ENCODE measurements around the gene MOB1B.
A peak's percentile ranks its signal among the peaks of the same experiment; 100 is the strongest.

MOB1B gene

DNA sequence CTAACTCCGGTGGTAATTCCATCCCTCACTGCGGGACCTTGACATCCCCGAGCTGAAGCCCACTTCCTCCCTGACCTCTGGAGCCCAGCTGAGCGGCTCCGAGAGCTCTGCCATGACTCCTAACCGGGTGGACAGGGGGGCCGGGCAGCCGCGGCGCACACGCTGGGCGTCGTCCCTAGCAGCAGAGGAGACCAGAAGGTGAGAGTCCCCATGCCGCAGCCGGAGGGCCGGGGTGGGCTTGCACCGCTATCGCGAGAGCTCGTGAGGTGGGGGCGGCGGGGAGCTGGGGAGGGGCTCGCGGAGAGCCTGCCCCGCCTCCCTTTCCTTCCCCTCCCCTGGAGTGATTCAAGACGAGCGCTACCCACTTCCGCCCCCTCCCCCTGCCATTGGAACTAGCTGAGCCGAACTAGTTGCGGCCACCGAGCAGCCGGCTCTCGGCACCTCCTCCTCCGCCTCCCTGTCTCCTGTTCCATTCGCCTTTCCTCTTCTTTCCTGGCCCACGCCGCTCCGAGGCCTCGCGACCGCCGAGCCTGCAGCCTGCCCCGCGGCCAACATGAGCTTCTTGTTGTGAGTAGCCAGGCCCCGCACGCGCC, at the start of gene MOB1B:
Gene MOB1B (plus strand): TSS at position 386 of the 593 bp plus-strand sequence. CDS start 168 bp downstream, at position 554.
- H3K4me3 ChIP-seq (replicated peaks in 1 of 2; ENCODE audit: low read depth in 2 of 2, low read length in 2 of 2): peak within 1 kb of the TSS; percentile 85 to 86
- peak; percentile 86 to 92 for DNase-seq (ENCODE audit: low read depth in 2 of 2)
- TF ChIP-seq CTCF (IDR thresholded peaks at IDR 0.05; ENCODE audit: low read depth, low read length): peak; percentile 44

GRCh38 chr4:70855464-70855863, 46.7 kb upstream of the MOB1B start:
- TF ChIP-seq CTCF (IDR thresholded peaks at IDR 0.05; ENCODE audit: low read depth, low read length): no peak
- DNase-seq (ENCODE audit: low read depth in 2 of 2): peak in 1 of 2 donors; percentile 47

DNA sequence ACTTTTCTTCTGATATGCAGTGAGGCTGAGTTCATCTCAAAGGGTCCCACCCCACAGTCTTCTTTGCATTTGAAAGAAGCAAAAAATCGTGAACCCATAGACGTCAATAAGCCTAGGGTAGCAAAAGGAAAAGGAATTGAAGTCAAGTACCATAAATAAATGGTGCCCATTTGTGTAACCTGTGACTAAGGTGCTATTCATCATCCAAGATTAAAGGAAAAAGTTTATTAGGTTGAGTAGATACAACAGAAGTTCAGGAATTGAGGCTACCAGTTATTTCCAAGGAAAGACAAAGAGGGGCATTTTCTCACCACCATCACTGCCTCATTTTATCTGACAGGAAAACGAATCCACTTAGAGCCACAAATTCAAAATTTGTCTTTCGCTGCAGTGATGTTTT, 43.7 kb upstream of the MOB1B start:
- no peak for TF ChIP-seq CTCF (IDR thresholded peaks at IDR 0.05; ENCODE audit: low read depth, low read length)
- DNase-seq (ENCODE audit: low read depth in 2 of 2): no peak
- H3K4me3 ChIP-seq (replicated peaks in 1 of 2; ENCODE audit: low read depth in 2 of 2, low read length in 2 of 2): no peak overlapping the region

More at GRCh38 chr4:70855464-70855863, 46.7 kb upstream of the MOB1B start:
- H3K4me3 ChIP-seq (replicated peaks in 1 of 2; ENCODE audit: low read depth in 2 of 2, low read length in 2 of 2): no peak overlapping the region

DNA sequence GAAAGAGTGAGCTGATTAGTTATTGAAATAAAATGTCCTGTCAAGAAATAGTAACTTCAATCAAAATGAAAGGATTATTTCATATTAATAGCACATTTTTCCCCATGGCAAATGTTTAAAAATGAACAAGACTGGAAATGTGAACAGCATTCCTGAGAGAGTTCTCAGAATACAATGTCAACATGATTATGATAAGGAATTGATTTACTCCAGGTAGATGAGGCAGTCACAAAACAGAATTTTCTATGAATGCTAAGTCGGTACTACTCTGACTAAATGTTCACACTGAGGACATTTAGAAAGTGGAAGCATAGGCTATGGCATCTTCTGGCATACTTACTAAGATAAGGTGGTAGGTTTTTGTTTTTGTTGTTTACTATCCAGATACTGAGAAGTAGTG, 43.1 kb upstream of the MOB1B start:
- no peak overlapping the region for H3K4me3 ChIP-seq (replicated peaks in 1 of 2; ENCODE audit: low read depth in 2 of 2, low read length in 2 of 2)
- DNase-seq (ENCODE audit: low read depth in 2 of 2): no peak
- no peak for TF ChIP-seq CTCF (IDR thresholded peaks at IDR 0.05; ENCODE audit: low read depth, low read length)

- H3K4me3 ChIP-seq (replicated peaks in 1 of 2; ENCODE audit: low read depth in 2 of 2, low read length in 2 of 2): no peak overlapping the region
- TF ChIP-seq CTCF (IDR thresholded peaks at IDR 0.05; ENCODE audit: low read depth, low read length): no peak
- no peak for DNase-seq (ENCODE audit: low read depth in 2 of 2)
Measured at GRCh38 chr4:70863099-70863790, 38.9 kb upstream of the MOB1B start.

GRCh38 chr4:70868778-70869177, 33.4 kb upstream of the MOB1B start:
- no peak for DNase-seq (ENCODE audit: low read depth in 2 of 2)
- no peak overlapping the region for H3K4me3 ChIP-seq (replicated peaks in 1 of 2; ENCODE audit: low read depth in 2 of 2, low read length in 2 of 2)
- no peak for TF ChIP-seq CTCF (IDR thresholded peaks at IDR 0.05; ENCODE audit: low read depth, low read length)

All from cardiac fibroblast (primary cell).